DND-41 (cell line): ENCODE measurements around the gene WDR45B.

Source experiments
- ATAC-seq: fragments of 200-7000 bp; cut with Tn5 transposase; 3 replicates; pipeline ENCODE4 v1.9.1; 2021; ENCODE audit warnings: low read depth; ENCODE audit not compliant: insufficient read depth
- DNase-seq: peaks from one replicate; pipeline ENCODE4 v3.0.0-alpha.2; 2020
- H2AFZ ChIP-seq: 2 replicates; pipeline ENCODE4 v1.6.0; 2012; ENCODE audit warnings: low read depth, low read length
- H3K27ac ChIP-seq: 2 replicates; pipeline ENCODE4 v1.5.1; 2012; ENCODE audit warnings: low read length, inconsistent platforms
- H3K27me3 ChIP-seq: fragments of 200-600 bp; sonication (generic); 2 replicates; pipeline ENCODE4 v1.6.0; 2012; ENCODE audit warnings: low read length, mild to moderate bottlenecking, inconsistent platforms; ENCODE audit not compliant: insufficient read depth, poor library complexity
- H3K36me3 ChIP-seq: 2 replicates; pipeline ENCODE4 v1.5.1; 2012; ENCODE audit warnings: low read length, inconsistent platforms; ENCODE audit not compliant: insufficient read depth
- H3K4me1 ChIP-seq: 2 replicates; pipeline ENCODE4 v1.5.1; 2012; ENCODE audit warnings: mild to moderate bottlenecking, low read length; ENCODE audit not compliant: insufficient read depth
- H3K4me2 ChIP-seq: 2 replicates; pipeline ENCODE4 v1.6.0; 2012; ENCODE audit warnings: mild to moderate bottlenecking, moderate library complexity, low read length, inconsistent platforms; ENCODE audit not compliant: insufficient read depth
- H3K4me3 ChIP-seq, 2 experiments: fragments of 200-600 bp in 1 of 2; shearing (Covaris generic) in 1 of 2; 2 replicates each; pipeline ENCODE4 v1.5.1; 2012 to 2016; ENCODE audit warnings: inconsistent platforms in 2 of 2, low read length in 2 of 2, mild to moderate bottlenecking in 2 of 2, low read depth in 1 of 2, moderate library complexity in 1 of 2
- H3K79me2 ChIP-seq: 2 replicates; pipeline ENCODE4 v1.6.0; 2012; ENCODE audit warnings: low read length, inconsistent platforms; ENCODE audit not compliant: insufficient read depth
- H3K9ac ChIP-seq: 2 replicates; pipeline ENCODE4 v1.6.0; 2012; ENCODE audit warnings: low read depth, mild to moderate bottlenecking, inconsistent platforms, low read length, moderate library complexity
- H3K9me3 ChIP-seq: 2 replicates; pipeline ENCODE4 v1.5.1; 2012; ENCODE audit warnings: low read length, moderate library complexity, mild to moderate bottlenecking, inconsistent platforms; ENCODE audit not compliant: insufficient read depth, severe bottlenecking
- H4K20me1 ChIP-seq: 2 replicates; pipeline ENCODE4 v1.6.0; 2012; ENCODE audit warnings: low read length; ENCODE audit not compliant: insufficient read depth
- EZH2 ChIP-seq: IDR thresholded peaks from 3 replicates; pipeline ENCODE4 v1.6.1; 2012; ENCODE audit warnings: borderline replicate concordance, low read depth, mild to moderate bottlenecking, moderate library complexity, low read length, inconsistent platforms; ENCODE audit not compliant: severe bottlenecking
- TF ChIP-seq, protein P1 (sequence below): IDR thresholded peaks from 2 replicates; pipeline ENCODE4 v1.5.1; 2012; ENCODE audit warnings: borderline replicate concordance, low read length, moderate library complexity, mild to moderate bottlenecking; ENCODE audit not compliant: poor library complexity, severe bottlenecking; ENCODE audit errors: extremely low read depth

Gene WDR45B

GRCh38 chr17:82668631-82669099 lies 20.4 kb upstream of the WDR45B start:
- Histone ChIP-seq H3K4me3 (no peak overlapping the region), H3K4me1 (no peaks in the 10 kb centered on the region), H2AFZ (no peak overlapping the region), H3K36me3 (no peaks in the 10 kb centered on the region), H3K9ac (no peak overlapping the region), H3K9me3 (no peaks in the 10 kb centered on the region), H3K4me2 (no peak overlapping the region), H3K27me3 (no peaks in the 10 kb centered on the region), H4K20me1 (no peaks in the 10 kb centered on the region), H3K79me2 (no peaks in the 10 kb centered on the region), H3K27ac (no peak overlapping the region)
- TF ChIP-seq, protein P1, sequence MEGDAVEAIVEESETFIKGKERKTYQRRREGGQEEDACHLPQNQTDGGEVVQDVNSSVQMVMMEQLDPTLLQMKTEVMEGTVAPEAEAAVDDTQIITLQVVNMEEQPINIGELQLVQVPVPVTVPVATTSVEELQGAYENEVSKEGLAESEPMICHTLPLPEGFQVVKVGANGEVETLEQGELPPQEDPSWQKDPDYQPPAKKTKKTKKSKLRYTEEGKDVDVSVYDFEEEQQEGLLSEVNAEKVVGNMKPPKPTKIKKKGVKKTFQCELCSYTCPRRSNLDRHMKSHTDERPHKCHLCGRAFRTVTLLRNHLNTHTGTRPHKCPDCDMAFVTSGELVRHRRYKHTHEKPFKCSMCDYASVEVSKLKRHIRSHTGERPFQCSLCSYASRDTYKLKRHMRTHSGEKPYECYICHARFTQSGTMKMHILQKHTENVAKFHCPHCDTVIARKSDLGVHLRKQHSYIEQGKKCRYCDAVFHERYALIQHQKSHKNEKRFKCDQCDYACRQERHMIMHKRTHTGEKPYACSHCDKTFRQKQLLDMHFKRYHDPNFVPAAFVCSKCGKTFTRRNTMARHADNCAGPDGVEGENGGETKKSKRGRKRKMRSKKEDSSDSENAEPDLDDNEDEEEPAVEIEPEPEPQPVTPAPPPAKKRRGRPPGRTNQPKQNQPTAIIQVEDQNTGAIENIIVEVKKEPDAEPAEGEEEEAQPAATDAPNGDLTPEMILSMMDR = peak; percentile 42
- TF ChIP-seq EZH2 = no peak
- DNase-seq (no peak), ATAC-seq (peak; percentile 44; the same call in 2 of the 3 replicates)

GRCh38 chr17:82668024-82668630 lies 19.9 kb upstream of the WDR45B start:
- Histone ChIP-seq H3K4me2 (no peak overlapping the region), H3K4me1 (no peaks in the 10 kb centered on the region), H3K36me3 (no peaks in the 10 kb centered on the region), H3K27ac (no peak overlapping the region), H2AFZ (no peak overlapping the region), H4K20me1 (no peaks in the 10 kb centered on the region), H3K9me3 (no peaks in the 10 kb centered on the region), H3K27me3 (no peaks in the 10 kb centered on the region), H3K9ac (no peak overlapping the region), H3K79me2 (no peaks in the 10 kb centered on the region), H3K4me3 (no peak overlapping the region)
- no peak for TF ChIP-seq EZH2
- TF ChIP-seq, protein P1 = no peak
- DNase-seq (no peak), ATAC-seq (peak; percentile 14; the same call in 1 of the 3 replicates)

GRCh38 chr17:82667668-82668000 lies 19.4 kb upstream of the WDR45B start:
- no peaks in the 10 kb centered on the region for H3K27me3 ChIP-seq
- H3K9ac ChIP-seq = no peak overlapping the region
- H3K4me1 ChIP-seq = no peaks in the 10 kb centered on the region
- TF ChIP-seq EZH2 = no peak
- TF ChIP-seq, protein P1 = no peak
- no peaks in the 10 kb centered on the region for H3K79me2 ChIP-seq
- no peaks in the 10 kb centered on the region for H3K9me3 ChIP-seq
- H3K4me2 ChIP-seq = no peak overlapping the region
- no peaks in the 10 kb centered on the region for H3K36me3 ChIP-seq
- H3K27ac ChIP-seq = no peak overlapping the region
- H4K20me1 ChIP-seq = no peaks in the 10 kb centered on the region
- ATAC-seq = no peak
- H2AFZ ChIP-seq = no peak overlapping the region
- H3K4me3 ChIP-seq = no peak overlapping the region
- DNase-seq = no peak

DNA sequence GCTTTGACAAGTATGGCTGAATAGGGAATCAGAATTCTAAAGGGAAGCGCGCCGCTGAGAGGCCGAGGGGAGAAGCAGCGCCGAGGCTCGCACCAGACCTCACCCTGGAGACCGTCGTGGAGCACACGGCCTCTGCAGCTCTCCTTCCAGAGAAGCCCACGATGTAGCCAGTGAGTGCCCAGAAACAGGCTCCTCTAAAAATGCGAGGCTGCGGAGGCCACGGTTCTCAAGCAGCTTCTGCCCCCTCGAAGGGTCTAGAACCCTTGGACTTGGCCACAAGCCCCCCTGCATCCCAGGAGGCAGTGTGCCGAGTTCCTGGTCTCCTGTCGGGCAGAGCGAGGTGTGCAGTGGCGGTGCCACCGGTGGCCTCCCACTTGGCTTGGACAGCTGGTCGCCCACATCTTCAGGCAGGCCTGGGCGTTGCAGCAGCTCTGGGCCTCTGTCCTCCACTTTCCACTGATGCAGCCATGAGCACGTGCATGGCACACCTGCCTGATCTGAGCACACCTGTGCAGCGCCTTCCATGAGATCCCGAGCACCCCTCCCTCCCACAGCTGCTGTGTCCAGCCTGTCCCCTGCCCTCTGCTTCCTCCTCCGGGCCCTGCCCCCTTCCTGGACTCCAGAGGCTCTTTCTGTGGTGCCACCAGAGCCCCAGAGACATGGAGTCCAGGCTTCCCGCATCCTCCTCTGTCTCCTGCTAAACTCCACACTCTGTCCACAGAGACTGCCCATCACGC lies 18.9 kb upstream of the WDR45B start:
- Histone ChIP-seq H3K9me3 (no peaks in the 10 kb centered on the region), H3K9ac (no peak overlapping the region), H3K27me3 (no peaks in the 10 kb centered on the region), H3K27ac (no peak overlapping the region), H3K4me2 (no peak overlapping the region), H3K4me1 (no peaks in the 10 kb centered on the region), H2AFZ (no peak overlapping the region), H3K4me3 (no peak overlapping the region), H3K36me3 (no peaks in the 10 kb centered on the region), H4K20me1 (no peaks in the 10 kb centered on the region), H3K79me2 (no peaks in the 10 kb centered on the region)
- no peak for TF ChIP-seq EZH2
- TF ChIP-seq, protein P1 = no peak
- no peak for DNase-seq
- no peak for ATAC-seq
